ENCODE measurements around the gene PDF.

The PDF gene

DNA sequence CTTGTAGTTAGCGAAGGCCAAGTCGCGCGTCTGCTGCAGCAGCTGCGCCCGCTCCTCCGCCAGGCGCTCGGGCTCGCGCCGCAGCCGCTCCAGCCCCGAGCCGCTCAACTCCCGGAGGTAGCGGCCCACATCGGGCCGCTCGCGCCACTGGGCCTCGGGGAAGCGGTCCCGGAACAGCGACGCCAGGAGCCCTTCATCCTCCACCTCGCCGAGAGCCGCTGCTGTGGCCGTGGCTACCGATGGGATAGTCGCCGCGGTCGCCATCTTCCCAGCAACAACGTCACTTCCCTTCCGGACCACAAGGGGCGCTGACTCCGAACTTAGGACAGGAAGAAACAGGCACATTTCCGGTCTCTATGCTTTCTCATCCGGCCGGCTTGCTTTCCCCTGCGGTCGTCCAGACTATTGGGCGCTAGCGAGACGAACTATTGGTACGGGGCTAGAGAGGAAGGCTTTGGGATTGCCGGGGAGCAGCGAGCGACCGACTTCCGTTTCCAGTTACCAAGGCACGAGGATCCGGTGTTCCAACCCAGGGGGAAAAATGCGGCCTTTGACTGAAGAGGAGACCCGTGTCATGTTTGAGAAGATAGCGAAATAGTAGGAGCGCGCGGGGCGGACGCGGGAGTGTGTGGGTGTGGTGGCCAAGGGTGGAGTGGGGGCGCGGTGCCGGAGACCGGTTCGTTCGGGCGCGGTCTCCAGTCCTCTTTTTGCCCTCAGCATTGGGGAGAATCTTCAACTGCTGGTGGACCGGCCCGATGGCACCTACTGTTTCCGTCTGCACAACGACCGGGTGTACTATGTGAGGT is 9.1 kb upstream of the PDF start, which contains the start of the genes COG8 and NIP7:
COG8 (minus strand) TSS at position 276 of the 806 bp plus-strand sequence; CDS start at position 264, 12 bp downstream.
NIP7 (plus strand) TSS at position 484 of the 806 bp plus-strand sequence; CDS start at position 542, 58 bp downstream.
- DNase-seq (ENCODE audit: low spot score), result peak; percentile 98

DNA sequence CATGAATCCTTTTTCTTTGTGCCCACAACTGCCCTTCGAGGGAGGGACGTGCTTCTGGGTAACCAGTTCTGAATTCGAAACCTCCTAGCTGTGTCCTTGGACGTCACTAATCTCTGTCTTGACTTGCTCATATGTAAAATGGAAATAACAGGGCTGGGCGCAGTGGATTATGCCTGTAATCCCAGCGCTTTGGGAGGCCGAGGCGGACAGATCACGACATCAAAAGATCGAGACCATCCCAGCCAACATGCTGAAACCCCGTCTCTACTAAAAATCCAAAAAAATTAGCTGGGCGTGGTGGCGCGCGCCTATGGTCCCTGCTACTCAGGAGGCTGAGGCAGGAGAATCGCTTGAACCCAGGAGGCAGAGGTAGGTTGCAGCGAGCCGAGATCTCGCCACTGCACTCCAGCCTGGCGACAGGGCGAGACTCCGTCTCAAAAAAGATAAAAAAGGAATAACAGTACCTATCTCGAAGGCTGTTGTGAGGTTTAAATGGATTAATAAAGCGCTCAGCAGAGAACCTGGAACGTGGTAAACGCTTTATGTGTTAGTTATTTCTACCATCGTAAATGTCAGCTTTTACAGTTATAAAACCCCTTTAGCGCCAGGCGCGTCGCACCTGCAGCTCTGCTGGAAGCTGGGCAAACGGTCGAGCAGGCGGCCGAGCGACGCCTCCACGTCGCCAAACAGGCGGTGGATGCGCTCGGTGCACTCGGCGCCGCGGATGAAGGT is 8.3 kb upstream of the PDF start:
- DNase-seq (ENCODE audit: low spot score), result no peak

DNA sequence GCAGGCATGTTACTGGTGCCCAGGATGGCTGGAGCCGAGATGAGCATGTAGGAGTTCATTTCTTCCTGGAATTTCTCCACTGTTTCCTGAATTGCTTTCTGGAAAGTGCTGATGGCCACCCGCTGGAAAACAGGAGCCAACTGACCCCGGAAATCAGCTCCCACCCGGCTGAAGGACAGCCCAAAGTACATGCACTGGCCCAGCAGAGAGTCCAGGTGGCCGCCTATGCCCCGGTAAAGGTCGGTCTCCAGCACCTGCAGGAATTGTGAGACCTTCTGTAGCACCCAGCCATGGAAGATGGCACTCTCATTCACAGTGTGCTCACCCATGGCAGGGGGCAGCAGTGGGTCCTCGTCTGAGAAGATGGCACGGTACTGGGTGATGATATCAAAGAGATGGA is 4.3 kb upstream of the PDF start:
- DNase-seq (ENCODE audit: low spot score), result no peak

DNA sequence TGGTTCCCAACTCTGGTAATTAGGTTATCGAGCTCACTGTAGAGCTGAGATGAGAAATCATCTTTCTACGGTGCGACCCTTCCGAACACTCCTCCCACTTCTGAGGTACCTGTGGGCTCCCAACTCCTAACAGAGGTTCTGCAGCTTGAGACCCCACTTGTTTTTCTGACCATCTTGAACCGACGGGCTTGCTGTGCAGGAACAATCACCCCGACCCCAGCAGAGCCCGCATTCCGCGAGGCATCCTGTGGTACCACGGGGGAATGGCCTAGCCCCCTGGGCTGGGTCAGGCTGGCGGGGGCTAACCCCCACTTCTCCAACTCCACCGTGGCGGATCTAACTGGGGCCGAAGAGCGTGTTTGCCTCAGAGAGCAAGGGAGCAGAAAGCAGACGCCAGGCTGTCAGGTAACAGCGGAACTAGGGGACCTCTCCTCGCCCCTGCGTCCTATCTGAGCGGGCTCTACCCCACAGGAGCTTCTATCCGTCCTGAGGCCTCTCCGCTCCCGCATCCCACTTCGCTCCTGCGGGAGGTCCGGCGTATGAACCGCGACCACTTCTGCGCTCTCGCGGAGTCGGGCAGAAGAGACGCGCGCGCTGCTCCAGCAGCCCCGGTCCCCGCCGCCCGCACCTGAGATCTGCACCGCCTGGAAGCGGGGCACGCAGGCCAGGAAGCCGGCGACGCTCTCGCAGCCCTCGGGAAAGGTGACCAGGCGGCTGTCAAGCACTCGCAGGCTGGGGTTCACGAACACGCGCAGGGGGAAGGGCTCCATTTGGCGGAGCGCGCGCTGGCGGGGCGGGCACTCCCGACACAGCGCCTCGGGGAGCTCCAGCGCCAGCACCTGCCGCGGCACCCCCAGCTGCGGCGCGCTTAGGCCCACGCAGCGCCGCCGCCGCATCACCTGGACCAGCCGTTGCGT is 761 bp downstream of the PDF start:
- no peak for DNase-seq (ENCODE audit: low spot score)

DNA sequence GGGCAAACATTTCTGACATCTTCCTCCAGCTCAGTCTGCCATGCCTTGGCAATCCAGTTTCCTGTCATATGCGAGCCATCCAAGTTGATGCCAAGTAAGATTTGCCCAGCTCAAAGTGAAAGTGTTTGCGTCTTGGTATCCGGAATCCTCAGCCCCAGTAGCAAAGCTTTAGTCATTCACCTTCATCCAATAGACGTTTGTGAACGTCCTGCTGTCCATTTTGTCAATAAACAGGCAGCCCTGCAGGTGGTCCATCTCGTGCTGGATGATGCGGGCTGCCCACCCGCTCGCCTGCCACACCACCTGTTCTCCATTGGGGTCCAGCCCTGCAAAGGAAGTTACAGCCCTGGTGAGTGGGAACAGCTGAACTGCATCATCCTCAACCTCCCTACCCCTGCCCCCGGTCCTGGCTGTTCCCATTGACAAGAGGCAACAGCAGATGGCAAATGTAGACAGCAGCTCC is 1.5 kb downstream of the PDF start:
- DNase-seq (ENCODE audit: low spot score), result no peak

DNA sequence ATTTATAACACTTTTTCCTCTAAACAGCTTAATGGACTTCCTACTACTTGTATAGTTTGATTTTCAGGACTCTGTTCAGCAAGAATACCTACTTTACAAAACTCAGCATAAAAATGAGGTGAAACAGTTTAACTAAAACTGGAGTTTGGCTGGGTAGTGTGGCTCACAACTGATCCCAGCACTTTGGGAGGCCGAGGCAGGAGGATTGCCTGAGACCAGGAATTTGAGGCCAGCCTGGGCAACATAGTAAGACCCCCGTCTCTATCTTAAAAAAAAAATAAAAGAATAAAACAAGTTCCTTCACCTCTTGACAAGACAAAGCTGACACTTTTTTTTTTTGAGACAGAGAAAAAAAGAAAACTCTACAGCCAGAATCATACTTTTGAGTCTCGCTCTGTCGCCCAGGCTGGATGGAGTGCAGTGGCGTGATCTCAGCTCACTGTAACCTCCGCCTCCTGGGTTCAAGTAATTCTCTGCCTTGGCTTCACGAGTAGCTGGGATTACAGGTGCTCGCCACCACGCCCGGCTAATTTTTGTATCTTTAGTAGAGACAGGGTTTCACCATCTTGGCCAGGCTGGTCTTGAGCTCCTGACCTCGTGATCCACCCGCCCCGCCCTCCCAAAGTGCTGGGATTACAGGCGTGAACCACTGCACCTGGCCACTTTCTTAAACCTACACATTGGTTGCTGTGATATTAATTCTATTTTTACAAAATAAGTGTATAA is 2.6 kb downstream of the PDF start:
- DNase-seq (ENCODE audit: low spot score), result no peak

DNA sequence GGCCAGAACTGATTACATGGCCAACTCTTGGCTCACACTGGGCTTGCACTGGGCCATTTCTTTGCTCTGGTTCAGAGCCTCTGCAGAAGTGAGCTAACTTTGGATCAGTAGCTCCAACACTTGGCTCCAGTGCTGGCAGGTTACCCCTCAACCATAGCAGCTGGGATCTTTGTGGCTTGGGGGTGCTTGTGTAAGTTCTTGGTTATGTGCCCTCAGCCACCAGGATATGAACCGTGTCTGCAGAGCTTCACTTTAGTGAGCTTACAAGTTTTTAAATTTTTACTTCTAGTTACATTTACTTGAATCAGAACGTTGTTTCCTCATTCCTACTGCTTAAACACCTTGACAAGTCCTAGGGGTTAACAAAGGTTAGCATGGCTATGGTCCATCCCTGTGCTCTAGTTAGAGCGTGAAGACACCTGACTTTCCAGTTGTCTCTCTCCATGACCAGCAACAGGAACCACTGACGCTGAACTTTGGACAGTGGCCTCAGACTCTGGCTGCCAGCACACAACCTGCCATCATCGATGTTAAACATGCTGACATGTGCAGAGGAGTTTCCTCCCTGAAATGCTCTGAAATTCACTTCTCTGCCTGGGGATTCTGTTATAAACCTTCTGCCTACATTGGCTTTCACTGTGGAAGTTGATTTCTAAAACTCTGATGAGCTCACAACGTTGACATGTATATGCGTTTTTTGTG is 4.1 kb downstream of the PDF start:
- no peak for DNase-seq (ENCODE audit: low spot score)

DNA sequence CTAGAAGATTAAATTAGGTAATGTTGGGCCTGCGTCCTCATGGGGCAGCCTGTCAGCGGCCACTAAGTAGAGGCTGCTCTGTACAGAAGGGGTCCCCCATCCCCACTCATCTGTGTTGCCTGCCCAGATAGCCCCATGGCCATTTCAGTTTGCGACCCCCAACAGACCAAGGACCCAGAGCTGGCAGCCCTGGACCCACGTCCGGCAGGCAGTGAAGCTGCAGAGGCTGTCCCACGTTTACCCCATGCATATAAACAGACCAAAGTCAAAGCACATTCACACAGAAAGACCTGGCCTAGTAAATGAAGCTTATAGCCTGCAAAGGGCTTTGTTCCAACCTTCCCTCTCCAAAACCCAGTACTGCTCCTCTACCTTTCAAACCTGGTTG is 4.6 kb downstream of the PDF start:
- no peak for DNase-seq (ENCODE audit: low spot score)

DNA sequence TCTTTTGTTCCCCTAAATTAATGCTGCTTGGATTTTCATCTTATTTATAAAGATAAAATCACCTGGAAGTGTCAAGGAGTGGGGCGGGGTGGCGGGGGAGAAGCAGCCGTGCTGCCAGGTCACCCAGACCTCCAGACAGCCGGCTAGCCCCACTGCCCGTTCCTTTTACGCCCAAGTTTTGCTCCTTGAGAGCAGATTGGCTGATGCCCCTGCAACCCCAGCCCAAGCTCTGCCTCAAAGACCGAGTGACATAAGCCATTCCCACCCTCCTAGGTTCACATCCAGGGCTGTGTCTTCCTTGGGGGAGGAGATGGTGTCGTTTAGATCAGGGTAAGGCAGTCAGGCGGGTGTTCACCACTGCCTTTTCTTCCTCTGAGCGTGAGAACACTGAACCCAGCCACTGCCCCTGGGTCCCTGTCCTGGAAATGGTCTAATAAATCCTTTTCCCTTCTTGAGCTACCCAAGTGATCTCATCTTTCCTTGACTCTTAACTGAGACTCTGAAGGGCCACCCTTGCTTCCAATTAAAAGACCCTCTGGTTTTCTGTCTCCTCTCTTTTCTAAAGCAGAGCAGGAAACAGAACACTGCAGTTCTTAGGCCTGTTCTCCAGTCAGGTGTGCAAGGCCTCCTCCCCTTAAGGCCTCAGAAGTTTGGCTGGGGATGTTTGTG is 5.7 kb downstream of the PDF start:
- DNase-seq (ENCODE audit: low spot score), result no peak

DNA sequence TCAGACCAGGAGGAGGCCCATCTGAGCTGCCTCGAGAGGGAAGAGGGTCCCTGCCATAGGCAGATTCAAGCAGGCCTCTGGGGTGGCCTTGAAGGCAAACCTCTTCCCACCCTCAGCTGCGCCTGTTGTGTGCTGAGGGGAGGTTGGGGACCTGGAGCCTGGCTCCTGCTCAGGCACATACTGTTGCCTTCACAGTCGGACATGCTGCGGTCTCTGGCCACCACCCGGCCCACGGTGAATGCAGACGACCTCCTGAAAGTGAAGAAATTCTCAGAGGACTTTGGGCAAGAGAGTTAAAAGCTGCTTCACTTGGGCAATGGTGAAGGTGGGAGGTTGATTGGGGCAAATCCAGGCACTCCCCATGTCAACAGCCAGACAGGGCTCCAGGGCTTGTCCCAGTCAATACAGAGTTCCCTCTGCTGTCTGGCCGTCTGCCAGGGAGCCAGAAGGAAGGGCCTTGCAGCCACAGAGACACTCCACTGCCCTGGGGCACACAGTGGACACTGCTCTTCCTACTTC is 6.3 kb downstream of the PDF start:
- DNase-seq (ENCODE audit: low spot score), result peak; percentile 44

DNA sequence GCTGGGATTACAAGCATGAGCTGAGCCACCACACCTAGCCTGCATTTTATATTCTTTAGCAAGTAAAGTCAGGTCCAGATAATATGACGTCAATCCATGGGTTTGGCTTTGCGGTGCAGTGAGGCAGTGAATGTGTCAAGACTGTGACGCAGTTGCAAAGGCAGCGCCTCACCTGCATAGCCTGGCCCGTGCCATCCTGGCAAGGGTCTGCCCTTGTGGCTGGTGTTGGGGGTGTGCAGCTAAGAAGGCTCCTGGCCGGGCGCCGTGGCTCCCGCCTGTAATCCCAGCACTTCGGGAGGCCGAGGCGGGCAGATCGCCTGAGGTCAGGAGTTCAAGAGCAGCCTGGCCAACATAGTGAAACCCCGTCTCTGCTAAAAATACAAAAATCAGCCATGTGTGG is 7.0 kb downstream of the PDF start:
- no peak for DNase-seq (ENCODE audit: low spot score)

DNA sequence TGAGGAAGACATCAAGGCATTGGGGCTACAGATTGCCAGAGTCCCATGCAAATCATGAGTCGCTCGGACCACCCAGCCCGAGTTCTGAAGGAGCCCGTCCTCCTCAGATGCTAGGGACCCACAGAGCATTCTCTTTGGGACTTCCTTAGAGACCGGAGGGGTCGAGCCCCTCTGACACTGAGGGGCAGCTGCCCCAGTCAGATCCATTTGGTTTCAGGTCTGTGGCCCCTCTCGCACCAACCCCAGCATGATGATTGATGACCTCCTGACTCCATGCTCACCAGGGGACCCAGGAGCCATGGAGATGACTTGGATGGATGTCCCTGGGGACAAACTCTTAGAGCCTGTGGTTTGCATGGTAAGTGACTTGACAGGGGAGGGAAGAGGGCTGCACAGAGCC is 8.0 kb downstream of the PDF start:
- DNase-seq (ENCODE audit: low spot score), result no peak

DNA sequence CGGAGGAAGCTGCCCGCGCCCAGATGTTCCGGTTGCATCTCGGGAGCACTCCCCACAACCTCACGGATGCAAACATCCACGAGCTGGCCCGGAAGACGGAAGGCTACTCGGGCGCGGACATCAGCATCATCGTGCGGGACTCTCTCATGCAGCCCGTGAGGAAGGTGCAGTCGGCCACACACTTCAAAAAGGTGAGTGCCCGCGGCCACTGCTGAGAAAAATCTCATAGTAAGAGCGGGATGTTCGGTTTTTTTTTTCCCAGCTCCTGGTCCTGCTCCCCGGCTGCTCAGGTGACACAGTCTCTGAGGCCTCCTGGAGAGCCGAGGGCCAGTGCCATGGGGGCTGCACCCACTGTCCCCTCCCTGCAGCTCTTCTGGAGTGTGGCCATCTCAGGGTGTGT is 9.3 kb downstream of the PDF start:
- DNase-seq (ENCODE audit: low spot score), result no peak

DNA sequence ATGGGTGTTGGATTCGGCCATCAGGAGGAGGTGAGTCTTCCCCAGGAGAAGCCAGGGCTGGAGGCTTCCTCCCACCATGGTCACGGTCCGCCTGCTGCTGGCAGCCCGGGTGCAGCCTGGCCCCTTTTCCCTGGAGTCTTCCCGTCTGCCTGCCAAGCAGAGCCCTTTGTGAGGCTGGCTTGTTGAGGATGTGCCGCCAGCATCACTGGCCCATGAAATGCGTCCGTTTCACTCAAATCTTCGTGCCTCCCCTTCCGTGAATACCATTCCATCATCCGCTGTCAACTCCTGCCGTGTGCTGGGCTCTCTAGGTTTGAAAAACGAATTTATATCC is 9.7 kb downstream of the PDF start:
- DNase-seq (ENCODE audit: low spot score), result no peak

DNA sequence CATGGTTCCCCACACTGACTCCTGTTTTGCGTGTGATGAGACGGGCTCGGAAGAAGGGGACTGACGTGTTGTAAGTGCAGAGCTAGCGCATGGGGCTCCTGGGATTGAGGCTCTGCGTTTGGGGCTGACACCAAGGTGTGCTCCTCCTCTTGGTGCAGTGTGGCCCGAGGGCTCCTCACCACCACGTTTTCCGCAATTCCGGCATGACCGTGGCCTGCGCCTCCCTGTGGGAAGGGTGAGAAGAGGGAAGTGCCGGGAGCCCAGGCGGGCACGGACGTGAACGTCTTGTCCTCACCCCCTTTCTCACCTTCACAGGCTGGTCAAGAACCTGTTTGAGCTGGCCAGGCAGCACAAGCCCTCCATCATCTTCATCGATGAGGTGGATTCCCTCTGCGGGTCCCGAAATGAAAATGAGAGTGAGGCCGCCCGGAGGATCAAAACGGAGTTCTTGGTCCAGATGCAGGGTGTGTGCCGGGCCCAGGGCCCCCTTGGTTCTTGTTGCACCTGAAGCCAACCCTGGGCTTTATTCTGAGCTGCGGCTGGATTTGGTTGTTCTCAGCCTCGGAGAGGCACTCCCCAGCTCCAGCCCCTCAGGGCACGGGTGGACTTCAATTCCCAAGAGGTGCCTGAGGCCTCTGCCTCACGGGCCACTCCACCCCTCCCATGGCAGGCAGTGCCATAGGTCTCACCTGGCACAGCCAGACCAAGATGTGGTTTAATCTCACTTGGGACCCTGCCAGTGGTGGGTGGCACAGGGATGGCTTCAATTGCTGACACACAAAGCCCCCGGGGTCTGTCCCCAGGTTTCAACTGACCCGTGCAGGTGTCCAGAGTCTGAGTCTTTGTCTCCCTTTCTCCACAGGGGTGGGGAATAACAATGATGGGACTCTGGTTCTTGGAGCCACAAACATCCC is 10.3 kb downstream of the PDF start:
- DNase-seq (ENCODE audit: low spot score), result no peak

DNA sequence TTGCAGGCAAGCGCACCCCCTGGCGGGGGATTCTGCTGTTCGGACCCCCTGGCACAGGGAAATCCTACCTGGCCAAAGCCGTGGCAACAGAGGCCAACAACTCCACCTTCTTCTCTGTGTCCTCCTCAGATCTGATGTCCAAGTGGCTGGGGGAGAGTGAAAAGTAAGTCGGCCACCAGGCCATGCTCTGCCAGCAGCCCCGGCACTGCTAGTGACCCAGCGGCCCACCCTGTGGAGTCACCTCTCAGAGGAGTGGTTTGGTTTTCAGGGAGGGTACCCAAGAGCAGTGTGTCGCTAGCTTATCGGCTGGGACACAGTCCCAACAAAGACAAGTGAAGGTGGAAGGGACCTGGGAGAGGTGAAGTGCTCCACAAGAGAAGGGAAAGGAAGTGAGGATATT is 11.0 kb downstream of the PDF start:
- DNase-seq (ENCODE audit: low spot score), result no peak

DNA sequence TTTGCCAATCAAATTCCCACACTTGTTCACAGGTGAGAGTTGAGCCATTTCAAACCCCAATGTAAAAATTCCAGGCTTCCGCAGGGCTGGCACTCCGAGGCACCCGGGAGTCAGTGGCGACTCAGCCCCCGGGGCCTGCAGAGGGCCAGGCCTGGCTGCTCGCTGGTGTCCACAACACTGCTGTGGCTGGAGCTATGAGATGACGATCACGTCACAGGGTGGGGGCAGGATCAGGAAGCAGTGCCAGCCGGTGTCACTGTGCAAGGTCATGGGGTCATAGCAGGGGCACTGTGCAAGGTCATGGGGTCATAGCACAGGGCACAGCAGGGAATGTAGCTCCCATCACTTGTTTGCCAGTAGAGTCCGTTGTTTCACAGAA is 11.5 kb downstream of the PDF start:
- DNase-seq (ENCODE audit: low spot score), result no peak

DNA sequence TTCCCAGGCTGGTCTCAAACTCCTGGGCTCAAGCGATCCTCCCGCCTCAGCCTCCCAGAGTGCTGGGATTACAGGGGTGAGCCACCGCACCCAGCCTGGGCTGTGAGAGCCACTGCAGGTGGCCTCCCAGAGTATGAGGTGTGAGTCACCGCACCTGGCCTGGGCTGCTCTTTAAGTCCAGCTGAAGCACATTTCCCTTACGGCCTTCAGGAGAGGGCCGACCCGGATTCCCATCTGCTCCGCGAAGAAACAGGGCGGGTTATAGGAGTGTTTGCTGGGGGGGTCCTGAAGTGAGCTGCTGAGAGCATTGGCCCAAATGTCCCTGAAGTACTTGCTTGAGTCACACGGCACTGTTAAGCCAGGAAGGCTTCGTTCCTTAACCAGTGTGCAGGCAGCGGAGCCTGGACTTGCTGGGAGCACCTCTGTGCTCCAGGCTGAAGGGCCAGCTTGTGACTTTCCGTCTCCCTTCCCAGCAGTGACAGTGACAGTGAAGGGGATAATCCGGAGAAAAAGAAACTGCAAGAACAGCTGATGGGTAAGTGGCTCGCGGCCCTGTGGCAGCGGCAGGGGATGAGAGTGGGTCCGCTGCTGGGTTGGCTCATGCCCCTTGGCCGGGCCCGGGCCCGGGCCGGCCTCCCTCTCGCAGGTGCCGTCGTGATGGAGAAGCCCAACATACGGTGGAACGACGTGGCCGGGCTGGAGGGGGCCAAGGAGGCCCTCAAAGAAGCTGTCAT is 12.0 kb downstream of the PDF start:
- no peak for DNase-seq (ENCODE audit: low spot score)

All from pons (tissue), 1 donor.